ENCODE measurements around the gene FHIT.

FHIT gene

GRCh38 chr3:60160822-60161748 is 1090.2 kb downstream of the FHIT start:
- no peak for DNase-seq (ENCODE audit: low spot score)

- no peak for DNase-seq (ENCODE audit: low spot score)
Observed at GRCh38 chr3:60160111-60160821, 1091.0 kb downstream of the FHIT start.

- no peak for DNase-seq (ENCODE audit: low spot score)
Observed at GRCh38 chr3:60158035-60158434, 1093.2 kb downstream of the FHIT start.

- no peak for DNase-seq (ENCODE audit: low spot score)
Observed at GRCh38 chr3:60154011-60154410, 1097.2 kb downstream of the FHIT start.

GRCh38 chr3:60153221-60153999 is 1097.8 kb downstream of the FHIT start:
- DNase-seq (ENCODE audit: low spot score), result no peak

GRCh38 chr3:60149501-60149900 is 1101.8 kb downstream of the FHIT start:
- DNase-seq (ENCODE audit: low spot score), result no peak

GRCh38 chr3:60147249-60147950 is 1103.9 kb downstream of the FHIT start:
- DNase-seq (ENCODE audit: low spot score), result no peak

- DNase-seq (ENCODE audit: low spot score), result no peak
Observed at GRCh38 chr3:60146121-60146520, 1105.1 kb downstream of the FHIT start.

- DNase-seq (ENCODE audit: low spot score), result no peak
Observed at GRCh38 chr3:60144071-60144470, 1107.2 kb downstream of the FHIT start.

GRCh38 chr3:60142009-60142408 is 1109.2 kb downstream of the FHIT start:
- no peak for DNase-seq (ENCODE audit: low spot score)

- no peak for DNase-seq (ENCODE audit: low spot score)
Observed at GRCh38 chr3:60140160-60140559, 1111.1 kb downstream of the FHIT start.

GRCh38 chr3:60136601-60137000 is 1114.7 kb downstream of the FHIT start:
- DNase-seq (ENCODE audit: low spot score), result no peak

- no peak for DNase-seq (ENCODE audit: low spot score)
Observed at GRCh38 chr3:60135474-60135873, 1115.8 kb downstream of the FHIT start.

GRCh38 chr3:60133269-60134162 is 1117.7 kb downstream of the FHIT start:
- no peak for DNase-seq (ENCODE audit: low spot score)

GRCh38 chr3:60131618-60132017 is 1119.6 kb downstream of the FHIT start:
- DNase-seq (ENCODE audit: low spot score), result no peak

- DNase-seq (ENCODE audit: low spot score), result no peak
Observed at GRCh38 chr3:60126511-60127304, 1124.5 kb downstream of the FHIT start.

- DNase-seq (ENCODE audit: low spot score), result no peak
Observed at GRCh38 chr3:60125686-60126085, 1125.6 kb downstream of the FHIT start.

- no peak for DNase-seq (ENCODE audit: low spot score)
Observed at GRCh38 chr3:60120245-60120644, 1131.0 kb downstream of the FHIT start.

- DNase-seq (ENCODE audit: low spot score), result no peak
Observed at GRCh38 chr3:60114191-60114590, 1137.1 kb downstream of the FHIT start.

GRCh38 chr3:60107275-60107674 is 1144.0 kb downstream of the FHIT start:
- DNase-seq (ENCODE audit: low spot score), result no peak

Data from LoVo (cell line).